IPS-18a (cell line): Measurements from ENCODE around the gene FAT1.

ENCODE experiments used
- H3K27ac ChIP-seq: one replicate; pipeline ENCODE4 v1.5.1; 2013; ENCODE audit warnings: low read length
- H3K27me3 ChIP-seq: one replicate; pipeline ENCODE4 v1.6.1; 2013; ENCODE audit warnings: mild to moderate bottlenecking, low read length; ENCODE audit not compliant: control insufficient read depth, insufficient read depth
- H3K36me3 ChIP-seq: one replicate; pipeline ENCODE4 v1.6.1; 2013; ENCODE audit warnings: low read depth, low read length; ENCODE audit not compliant: control insufficient read depth
- H3K4me1 ChIP-seq: one replicate; pipeline ENCODE4 v1.6.1; 2013; ENCODE audit warnings: low read depth, low read length; ENCODE audit not compliant: control insufficient read depth
- H3K4me3 ChIP-seq: one replicate; pipeline ENCODE4 v1.5.1; 2013; ENCODE audit warnings: low read length
- H3K9ac ChIP-seq: one replicate; pipeline ENCODE4 v1.6.1; 2013; ENCODE audit warnings: mild to moderate bottlenecking, low read length, moderate library complexity
- H3K9me3 ChIP-seq: one replicate; pipeline ENCODE4 v1.6.1; 2013; ENCODE audit warnings: low read depth, low read length; ENCODE audit not compliant: control insufficient read depth

The FAT1 gene

DNA sequence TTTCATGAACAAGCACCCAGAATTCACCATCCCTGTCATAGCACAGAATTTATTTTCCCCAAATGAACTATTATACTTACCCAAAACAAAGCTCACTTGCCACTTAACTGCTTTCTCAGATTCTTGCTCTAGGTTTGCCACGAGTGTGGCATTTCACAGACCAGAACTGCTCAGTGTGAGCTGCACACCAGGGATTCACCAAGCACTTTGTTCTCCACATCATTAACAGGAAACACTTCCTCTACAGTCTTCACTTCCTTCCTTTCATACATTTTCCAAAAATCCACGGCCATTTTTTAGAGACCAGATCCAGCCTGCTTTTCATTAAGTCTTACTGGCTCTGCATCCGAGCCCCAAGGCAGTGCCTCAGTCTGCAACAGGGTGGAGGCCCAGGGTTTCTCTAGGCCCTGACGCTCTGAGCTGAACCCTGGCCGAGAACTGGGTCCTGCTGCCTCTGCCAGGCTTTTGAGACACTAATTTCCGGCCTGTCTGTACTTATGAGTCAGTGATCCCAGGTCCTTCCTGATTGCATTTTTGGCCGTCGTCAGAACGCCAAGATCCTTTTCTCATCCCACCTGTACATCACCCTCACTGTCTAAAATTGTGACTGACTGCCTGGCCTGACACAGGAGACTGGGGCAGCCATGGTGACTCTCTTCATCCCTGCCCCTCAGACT, 100.7 kb downstream of the FAT1 start:
- Histone ChIP-seq H3K27ac (no peak overlapping the region), H3K4me1 (peaks cover 13% of the 10 kb centered on the region), H3K27me3 (no peaks in the 10 kb centered on the region), H3K9ac (no peak overlapping the region), H3K4me3 (no peak overlapping the region), H3K9me3 (no peaks in the 10 kb centered on the region), H3K36me3 (peaks cover 65% of the 10 kb centered on the region)

DNA sequence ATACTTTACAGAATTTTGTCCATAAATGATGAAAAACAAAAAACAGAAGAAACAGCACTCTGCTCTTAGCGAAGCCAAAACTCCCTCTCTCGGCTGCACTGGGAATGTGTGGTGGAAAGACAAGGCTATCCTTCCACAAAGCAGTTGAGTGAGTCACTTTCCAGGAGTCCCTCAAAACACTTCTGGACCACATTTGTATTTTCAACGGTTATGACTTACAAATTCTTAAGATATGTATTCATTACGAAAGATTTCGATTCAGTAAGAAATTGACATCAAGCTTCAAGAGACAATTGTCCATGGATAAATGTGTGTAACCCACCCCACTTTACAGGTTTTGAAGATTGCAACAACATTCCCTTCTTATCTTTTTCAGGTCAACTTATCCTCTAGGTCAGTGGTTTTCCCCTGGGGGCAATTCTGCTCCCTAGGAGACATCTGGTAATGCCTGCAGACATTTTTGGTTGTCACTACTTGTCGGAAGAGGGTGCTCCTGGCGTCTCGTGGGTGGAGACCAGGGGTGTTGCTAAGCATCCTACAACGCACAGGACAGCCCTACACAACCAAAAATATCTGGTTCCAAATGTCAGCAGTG, 101.6 kb downstream of the FAT1 start:
- Histone ChIP-seq H3K27ac (no peak overlapping the region), H3K27me3 (no peaks in the 10 kb centered on the region), H3K9me3 (no peaks in the 10 kb centered on the region), H3K9ac (no peak overlapping the region), H3K36me3 (peaks cover 61% of the 10 kb centered on the region), H3K4me1 (peaks cover 13% of the 10 kb centered on the region), H3K4me3 (no peak overlapping the region)

DNA sequence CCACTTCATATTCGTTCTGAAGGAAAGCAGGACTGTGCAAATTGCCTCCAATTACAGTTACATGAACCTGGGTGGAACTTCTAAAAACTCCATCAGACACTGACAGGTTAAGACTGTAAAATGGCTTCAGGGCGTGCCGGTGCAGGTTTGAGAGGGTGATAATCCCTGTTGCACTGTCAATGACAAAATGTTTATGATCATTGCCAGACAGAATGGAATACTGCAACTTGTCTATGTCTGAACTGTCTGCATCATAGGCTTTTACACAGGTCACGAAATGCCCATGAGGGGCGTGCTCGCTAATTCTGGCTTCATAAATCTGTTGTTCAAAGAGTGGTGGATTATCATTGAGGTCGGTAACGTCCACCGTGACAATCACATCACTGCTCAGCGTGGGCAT, 104.6 kb downstream of the FAT1 start:
- peaks cover 81% of the 10 kb centered on the region for H3K36me3 ChIP-seq

DNA sequence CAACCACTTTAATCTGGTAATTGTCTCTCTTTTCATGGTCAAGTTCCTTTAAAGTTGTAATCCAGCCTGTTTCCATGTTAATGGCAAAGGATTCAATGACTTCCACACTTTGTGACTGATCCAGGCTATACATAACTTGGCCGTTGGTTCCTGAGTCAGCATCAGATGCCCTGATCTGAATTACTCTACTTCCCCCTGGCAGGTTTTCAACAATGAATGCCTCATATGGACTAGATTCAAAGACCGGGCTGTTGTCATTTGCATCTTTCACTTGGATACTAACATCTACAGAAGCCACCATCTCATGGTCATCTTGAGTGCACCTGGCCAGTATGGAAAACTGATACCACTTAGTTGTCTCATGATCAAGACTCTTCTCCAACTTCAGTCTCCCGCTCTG, 105.7 kb downstream of the FAT1 start:
- Histone ChIP-seq H3K9me3 (no peaks in the 10 kb centered on the region), H3K4me1 (no peaks in the 10 kb centered on the region), H3K4me3 (no peak overlapping the region), H3K36me3 (peaks cover 81% of the 10 kb centered on the region), H3K9ac (no peak overlapping the region), H3K27me3 (no peaks in the 10 kb centered on the region), H3K27ac (no peak overlapping the region)

More for the DNA sequence above, 104.6 kb downstream of the FAT1 start:
- Histone ChIP-seq H3K27ac (no peak overlapping the region), H3K27me3 (no peaks in the 10 kb centered on the region), H3K9ac (no peak overlapping the region), H3K4me3 (no peak overlapping the region), H3K4me1 (no peaks in the 10 kb centered on the region), H3K9me3 (no peaks in the 10 kb centered on the region)

DNA sequence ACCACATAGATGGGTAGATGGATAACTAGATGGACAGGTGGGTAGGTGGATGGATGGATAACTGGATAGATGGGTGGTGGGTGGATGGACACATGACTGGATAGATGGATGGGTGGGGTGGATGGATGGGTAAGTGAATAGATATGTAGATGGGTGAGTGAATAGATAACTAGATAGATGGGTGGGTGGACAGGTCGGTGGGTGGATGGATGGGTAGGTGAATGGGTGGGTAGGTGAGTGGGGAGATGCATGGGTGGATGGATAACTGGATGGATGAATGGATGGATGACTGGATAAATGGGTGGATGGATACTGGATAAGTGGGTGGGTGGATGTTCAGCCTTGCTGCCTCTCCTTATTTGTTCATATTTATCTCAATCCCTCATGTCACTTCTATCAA, 116.2 kb downstream of the FAT1 start:
- Histone ChIP-seq H3K27me3 (no peaks in the 10 kb centered on the region), H3K4me1 (no peaks in the 10 kb centered on the region), H3K27ac (no peak overlapping the region), H3K36me3 (peaks cover 80% of the 10 kb centered on the region), H3K4me3 (no peak overlapping the region), H3K9me3 (peaks cover 4% of the 10 kb centered on the region), H3K9ac (no peak overlapping the region)

DNA sequence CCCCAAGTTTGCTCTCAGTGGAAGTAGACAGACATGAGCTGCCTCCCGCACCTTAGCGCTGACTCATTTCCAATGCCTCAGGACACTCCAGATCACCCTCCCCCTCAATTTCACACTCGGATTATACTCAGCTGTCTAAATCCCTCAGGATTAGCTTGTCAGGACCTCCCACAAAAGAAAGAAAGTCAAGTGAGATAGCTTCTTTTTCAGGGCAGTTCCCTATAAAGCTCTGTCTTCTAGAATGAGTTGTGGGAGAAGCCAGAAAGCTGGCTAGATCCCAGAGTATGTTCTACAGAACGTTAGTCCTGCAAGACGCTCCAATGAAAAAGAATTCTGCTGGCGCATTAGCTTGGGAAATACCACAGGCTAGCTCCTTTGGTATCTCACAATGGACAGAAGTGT, 117.1 kb downstream of the FAT1 start:
- no peak overlapping the region for H3K27ac ChIP-seq
- H3K9me3 ChIP-seq: peaks cover 4% of the 10 kb centered on the region
- peaks cover 83% of the 10 kb centered on the region for H3K36me3 ChIP-seq
- H3K4me1 ChIP-seq: no peaks in the 10 kb centered on the region
- H3K9ac ChIP-seq: no peak overlapping the region
- H3K4me3 ChIP-seq: no peak overlapping the region
- no peaks in the 10 kb centered on the region for H3K27me3 ChIP-seq

DNA sequence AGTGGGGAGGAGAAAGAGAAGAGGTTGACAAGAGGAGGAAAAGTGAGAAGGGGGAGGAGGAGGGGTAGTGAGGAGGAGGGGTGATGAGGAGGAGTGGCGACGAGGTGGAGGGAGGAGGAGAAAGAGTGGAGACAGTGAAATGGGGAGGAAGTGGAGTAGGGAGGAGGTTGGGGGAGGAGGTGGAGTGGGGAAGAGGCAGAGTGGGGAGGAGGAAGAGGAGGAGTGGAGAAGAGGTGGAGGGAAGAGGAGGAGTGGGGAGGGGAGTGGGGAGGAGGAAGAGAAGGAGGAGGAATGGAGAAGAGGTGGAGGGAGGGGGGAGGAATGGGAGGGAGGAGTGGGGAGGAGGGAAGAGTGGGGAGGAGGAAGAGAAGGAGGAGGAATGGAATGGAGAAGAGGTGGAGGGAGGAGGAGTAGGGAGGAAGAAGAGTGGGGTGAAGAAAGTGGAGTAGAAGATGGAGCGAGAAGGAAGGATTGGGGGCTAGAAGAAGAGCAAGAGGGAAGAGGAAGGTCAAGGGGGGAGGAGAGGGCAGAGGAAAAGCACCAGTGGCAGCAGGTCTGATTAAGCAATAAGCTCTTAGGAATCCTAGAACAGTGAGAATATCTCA, 118.3 kb downstream of the FAT1 start:
- no peak overlapping the region for H3K4me3 ChIP-seq
- H3K4me1 ChIP-seq: no peaks in the 10 kb centered on the region
- H3K36me3 ChIP-seq: peaks cover 84% of the 10 kb centered on the region
- H3K9me3 ChIP-seq: peaks cover 4% of the 10 kb centered on the region
- H3K27me3 ChIP-seq: no peaks in the 10 kb centered on the region
- H3K9ac ChIP-seq: no peak overlapping the region
- no peak overlapping the region for H3K27ac ChIP-seq

DNA sequence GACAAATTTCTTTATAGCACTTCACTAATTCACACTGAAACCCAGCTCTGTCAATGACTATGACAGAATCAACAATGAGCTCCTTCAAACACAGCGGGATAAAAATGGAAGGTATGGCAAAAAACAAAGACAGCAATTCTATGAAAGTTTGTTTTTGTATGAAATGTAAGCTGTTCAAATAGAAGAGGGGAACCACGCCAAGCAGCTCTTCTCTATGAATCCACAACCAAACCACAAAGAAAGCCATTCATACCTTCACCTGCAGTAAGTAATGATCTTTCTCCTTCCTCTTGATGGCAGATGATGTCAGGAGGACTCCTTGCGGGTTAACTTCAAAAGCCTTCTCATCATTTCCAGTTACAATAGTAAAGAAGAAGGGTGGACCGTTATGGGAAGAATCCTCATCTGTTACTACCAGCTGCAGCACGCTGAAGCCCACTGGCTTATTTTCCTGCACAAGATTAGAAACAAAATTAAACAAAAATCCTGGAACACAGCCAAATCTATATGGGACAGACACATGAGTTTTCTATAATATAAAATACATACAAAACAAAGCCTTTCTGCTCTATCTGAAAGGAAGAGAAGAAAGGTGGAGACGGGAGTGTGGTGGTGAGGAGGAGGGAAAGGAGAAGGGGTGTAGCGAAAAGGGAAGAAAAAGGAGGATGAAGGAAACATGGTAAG, 119.4 kb downstream of the FAT1 start:
- H3K4me3 ChIP-seq: no peak overlapping the region
- H3K9me3 ChIP-seq: peaks cover 4% of the 10 kb centered on the region
- no peaks in the 10 kb centered on the region for H3K4me1 ChIP-seq
- H3K27ac ChIP-seq: no peak overlapping the region
- H3K27me3 ChIP-seq: no peaks in the 10 kb centered on the region
- H3K36me3 ChIP-seq: peaks cover 86% of the 10 kb centered on the region
- H3K9ac ChIP-seq: no peak overlapping the region

DNA sequence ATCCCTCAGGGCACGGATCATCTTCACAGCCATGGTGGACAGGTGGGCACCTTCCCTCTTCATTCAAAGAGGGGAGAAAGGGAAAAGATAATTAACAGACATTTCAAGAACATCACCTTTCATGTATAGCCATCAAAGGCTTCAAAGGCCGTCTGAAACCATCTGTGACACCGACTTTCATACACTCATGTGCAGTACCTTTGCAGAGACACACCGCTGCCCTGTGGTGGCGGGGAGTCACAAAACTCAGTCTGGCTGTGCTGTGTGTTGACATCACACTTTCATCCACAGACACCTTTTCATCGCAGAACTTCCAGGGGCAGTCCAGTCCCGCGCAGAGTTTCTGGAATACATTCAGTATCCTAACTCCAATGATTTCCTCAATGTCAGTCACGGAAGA, 120.7 kb downstream of the FAT1 start:
- Histone ChIP-seq H3K9ac (no peak overlapping the region), H3K4me1 (no peaks in the 10 kb centered on the region), H3K36me3 (peaks cover 82% of the 10 kb centered on the region), H3K9me3 (peaks cover 4% of the 10 kb centered on the region), H3K27ac (no peak overlapping the region), H3K4me3 (no peak overlapping the region), H3K27me3 (no peaks in the 10 kb centered on the region)

DNA sequence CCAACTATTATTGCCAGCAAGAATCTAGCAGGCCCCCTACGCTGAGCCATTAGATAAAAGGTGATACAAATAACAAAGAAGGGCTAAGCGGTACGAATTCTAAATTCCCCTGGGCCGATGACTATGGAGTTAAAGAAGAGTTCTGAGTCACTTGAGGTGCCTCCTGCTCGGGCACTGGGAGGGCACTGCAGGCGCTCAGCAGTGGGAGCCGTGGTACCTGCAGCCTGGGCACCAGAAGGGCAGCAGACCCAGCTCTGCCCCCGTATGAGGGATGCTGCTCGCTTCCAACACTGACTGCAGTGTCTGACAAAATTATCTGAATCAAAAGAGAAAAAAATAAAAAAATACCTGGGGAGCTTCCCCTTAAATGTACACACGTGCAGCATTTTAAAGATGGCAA, 124.2 kb downstream of the FAT1 start:
- Histone ChIP-seq H3K36me3 (peaks cover 91% of the 10 kb centered on the region), H3K4me1 (no peaks in the 10 kb centered on the region), H3K9ac (no peak overlapping the region), H3K27me3 (no peaks in the 10 kb centered on the region), H3K4me3 (no peak overlapping the region), H3K9me3 (peaks cover 4% of the 10 kb centered on the region), H3K27ac (no peak overlapping the region)

DNA sequence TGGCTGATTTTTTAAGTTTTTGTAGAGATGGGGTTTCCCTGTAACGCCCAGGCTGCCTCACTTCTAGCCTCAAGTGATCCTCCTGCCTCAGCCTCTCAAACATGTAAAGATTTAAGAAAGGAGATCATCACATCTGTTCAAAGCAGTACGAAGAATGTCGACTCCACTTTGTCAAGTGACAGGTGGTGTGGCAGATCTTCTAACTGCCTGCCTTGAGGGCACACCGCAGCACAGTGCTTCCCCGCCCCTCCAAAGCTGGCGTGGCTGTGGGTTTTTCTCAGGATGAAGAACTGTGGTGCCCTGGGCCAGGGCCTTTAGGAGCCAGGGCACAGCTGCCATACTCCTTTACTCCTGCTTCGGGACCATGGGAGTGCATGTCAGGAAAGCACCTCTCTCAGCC, 125.0 kb downstream of the FAT1 start:
- no peak overlapping the region for H3K9ac ChIP-seq
- no peaks in the 10 kb centered on the region for H3K4me1 ChIP-seq
- H3K27me3 ChIP-seq: no peaks in the 10 kb centered on the region
- no peak overlapping the region for H3K4me3 ChIP-seq
- H3K9me3 ChIP-seq: peaks cover under 1% of the 10 kb centered on the region
- H3K27ac ChIP-seq: no peak overlapping the region
- peaks cover 89% of the 10 kb centered on the region for H3K36me3 ChIP-seq
